GM19238 (cell line): ENCODE data around the gene PIGW.

ENCODE experiments used
- DNase-seq: peaks from one replicate; pipeline ENCODE4 v3.0.0; 2011; ENCODE audit warnings: low spot score; ENCODE audit not compliant: insufficient read length

PIGW gene, protein sequence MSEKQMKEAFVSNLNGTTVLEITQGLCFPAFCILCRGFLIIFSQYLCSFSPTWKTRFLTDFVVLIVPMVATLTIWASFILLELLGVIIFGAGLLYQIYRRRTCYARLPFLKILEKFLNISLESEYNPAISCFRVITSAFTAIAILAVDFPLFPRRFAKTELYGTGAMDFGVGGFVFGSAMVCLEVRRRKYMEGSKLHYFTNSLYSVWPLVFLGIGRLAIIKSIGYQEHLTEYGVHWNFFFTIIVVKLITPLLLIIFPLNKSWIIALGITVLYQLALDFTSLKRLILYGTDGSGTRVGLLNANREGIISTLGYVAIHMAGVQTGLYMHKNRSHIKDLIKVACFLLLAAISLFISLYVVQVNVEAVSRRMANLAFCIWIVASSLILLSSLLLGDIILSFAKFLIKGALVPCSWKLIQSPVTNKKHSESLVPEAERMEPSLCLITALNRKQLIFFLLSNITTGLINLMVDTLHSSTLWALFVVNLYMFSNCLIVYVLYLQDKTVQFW

DNA sequence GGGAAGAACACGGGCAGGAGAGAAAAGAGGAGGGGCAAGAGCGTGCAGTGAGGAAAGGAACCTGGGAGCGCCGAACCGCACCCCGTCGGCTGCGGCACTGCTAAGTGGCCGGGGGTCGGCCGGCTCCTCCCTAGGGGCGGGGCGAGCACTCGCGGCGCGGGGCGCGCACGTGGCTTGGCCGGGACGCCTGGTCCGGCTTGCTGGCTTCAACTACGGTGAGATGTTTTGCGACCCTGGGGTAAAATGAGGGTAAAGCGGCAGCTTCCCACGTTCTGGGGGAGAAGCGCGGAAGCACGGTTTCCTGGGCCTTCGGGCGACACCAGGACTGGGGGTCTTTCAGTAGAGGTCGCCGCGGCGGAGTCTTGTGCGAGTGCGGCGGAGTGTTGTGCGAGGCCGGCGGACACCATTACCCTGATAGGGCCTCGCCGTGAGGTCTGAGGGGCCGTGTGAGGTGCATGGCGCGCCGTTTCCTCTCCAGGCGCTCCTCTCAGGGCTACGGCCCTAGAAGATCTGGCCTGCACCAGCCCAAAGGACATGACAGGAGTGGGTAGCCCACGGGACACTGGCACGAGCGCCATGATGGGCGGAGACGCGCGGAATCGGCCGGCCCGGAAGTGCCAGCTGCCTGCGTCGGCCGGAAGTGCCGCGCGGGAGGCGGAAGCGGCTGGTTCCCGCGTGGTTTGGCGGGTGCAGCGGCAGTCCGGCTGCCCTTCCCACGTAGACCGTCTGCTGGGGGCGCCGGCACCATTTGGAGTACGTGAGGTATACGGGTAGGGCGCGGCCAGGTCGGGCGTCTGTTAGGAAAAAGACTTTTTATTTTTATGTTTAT lies at the start of gene PIGW, which contains the start of gene MYO19:
PIGW (plus strand) TSS at position 148 of the 829 bp plus-strand sequence. CDS start 2,115 bp downstream, outside the sequence.
MYO19 (minus strand) TSS at position 29 of the 829 bp plus-strand sequence. CDS start 2,330 bp downstream, outside the sequence.
- DNase-seq: peak; percentile 86

- DNase-seq: no peak
Observed at GRCh38 chr17:36485027-36485426, 49.8 kb upstream of the PIGW start.

DNA sequence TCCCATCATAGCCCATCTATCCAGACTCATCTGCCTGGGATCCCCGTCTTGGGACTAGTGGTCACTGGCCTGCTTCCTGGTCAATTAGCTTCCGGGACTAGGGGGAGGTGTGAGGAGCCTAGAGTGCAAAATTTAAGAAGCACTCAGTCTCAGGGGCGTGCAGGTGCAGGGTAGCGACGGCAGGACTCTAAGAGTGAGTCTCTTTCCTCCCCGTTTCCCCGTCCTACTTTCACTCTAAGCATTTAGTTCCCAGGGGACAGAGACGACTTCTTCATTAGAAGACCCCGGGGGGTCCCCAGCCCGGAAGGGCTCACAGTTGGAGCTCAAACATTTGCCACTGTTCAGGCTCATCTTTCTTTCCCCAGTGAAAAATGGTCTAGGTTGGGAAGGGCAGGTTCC lies 49.0 kb upstream of the PIGW start:
- peak; percentile 34 for DNase-seq

- peak; percentile 92 for DNase-seq
Observed at GRCh38 chr17:36486204-36487194, 48.3 kb upstream of the PIGW start, which contains the start of gene ZNHIT3. ZNHIT3 (plus strand) TSS chr17:36486681; CDS start chr17:36486700, 19 bp downstream.

- no peak for DNase-seq
Observed at GRCh38 chr17:36493956-36494355, 40.8 kb upstream of the PIGW start.

GRCh38 chr17:36494674-36495073 lies 40.1 kb upstream of the PIGW start:
- no peak for DNase-seq

GRCh38 chr17:36495076-36495578 lies 39.7 kb upstream of the PIGW start:
- no peak for DNase-seq

DNA sequence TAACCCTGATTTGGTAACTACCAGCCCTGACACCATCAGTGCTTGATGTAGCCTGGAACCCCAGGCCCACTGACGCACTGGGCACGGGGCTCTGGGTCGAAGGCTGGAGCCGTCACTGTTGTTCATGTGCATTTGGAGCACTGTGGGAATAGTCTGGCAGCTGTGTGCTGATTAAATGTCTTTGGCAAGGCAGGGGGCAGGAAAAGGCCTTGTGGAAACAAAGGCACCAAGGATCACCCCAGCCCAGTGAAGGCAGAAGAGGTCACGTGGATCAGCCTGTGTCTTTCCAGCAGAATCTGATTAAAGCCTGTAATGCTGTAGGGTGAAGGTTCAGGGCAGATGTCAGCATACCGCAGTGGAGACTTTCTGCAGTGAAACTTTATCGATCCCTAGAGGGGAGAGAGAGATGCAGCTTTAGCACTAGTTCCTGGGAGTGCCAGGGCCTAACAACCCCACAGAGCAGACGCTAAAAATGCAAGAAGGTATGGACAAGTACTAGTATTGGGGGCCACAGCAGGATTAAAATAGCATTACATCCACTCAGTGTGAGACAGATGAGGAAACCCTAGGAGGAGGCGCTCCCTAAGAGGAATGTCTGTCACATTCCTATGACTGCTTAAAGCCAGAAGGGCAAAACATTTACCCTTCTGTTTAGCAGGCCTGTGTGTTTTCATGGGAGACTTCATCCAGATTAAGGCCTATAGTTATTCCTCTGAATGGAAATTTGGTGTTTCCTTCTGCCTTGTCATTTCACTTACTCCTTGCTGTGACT lies 38.6 kb upstream of the PIGW start:
- DNase-seq: no peak

- no peak for DNase-seq
Observed at GRCh38 chr17:36498155-36498554, 36.6 kb upstream of the PIGW start.

DNA sequence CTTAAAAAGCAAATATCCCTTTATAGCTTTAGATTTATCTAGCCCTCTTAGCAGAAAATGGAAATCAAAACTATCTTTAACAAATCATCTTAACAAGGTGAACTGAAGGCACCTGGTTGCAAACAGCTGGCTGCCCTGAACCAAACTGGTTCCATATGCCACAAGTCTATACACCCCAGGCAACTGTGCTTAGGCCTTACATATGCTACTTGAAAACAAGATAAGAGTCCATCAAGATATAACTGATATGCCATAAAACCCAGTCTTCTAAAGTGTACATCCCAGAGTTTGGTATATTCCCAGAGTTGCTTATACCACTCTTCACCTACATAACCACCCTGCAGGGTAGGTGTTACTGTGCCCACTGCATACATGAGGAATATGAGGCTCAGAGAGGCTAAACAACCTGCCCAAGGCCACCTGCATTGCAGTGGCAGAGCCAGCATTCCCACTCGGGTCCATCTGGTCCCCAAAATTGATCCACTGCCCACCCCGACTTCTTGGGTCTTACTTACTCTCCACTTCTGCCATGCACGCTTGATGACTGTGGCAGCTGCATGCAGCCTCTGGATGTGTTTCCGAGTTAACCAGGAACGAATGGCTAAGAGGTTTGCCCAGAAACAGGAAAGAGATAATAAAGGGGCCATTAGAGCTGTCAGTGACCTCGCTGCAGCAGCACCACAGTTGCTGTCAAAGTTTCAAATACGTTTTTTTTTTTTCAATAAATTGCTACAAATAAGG lies 36.1 kb upstream of the PIGW start:
- no peak for DNase-seq

- DNase-seq: no peak
Observed at GRCh38 chr17:36500745-36501225, 34.0 kb upstream of the PIGW start.

GRCh38 chr17:36501351-36501750 lies 33.4 kb upstream of the PIGW start:
- no peak for DNase-seq

DNA sequence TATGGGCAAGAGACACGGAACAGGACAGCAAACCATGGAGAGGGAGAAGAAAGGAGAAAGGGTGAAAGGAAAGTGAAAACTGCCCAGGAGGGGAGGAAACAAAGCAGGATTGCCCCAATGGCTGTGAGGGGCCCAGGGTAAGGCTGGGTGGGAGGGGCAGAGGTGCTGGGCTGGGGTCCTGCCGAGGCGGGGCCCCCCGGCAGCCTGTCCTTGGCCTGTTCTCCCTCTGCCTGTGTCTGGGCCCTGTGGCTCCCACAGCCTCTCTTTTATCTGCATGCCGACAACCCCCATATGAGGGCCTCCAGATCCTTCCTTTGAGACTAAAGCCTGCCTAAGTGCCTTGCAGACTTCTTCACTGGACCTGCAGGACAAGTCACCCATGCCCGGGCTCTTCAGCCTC lies 32.8 kb upstream of the PIGW start:
- no peak for DNase-seq

GRCh38 chr17:36503456-36504155 lies 31.2 kb upstream of the PIGW start:
- no peak for DNase-seq

DNA sequence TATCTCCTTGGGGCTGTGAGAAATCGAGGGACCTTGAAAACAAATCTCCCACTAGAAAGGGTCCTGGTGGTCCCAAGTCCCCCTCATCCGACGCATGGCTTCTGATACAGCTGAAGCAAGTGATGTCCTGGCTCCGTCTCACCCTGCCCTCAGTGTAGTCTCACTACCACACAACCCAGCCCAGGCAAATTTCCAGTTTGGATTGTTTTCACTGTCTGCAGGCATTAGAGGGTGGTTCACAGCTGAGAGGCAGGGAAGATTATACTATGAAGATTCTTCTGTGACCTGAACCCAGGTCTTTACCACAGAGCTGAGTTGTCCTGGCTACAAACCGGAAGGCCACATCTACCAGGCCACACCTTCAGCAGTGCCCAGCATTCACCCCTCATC lies 30.6 kb upstream of the PIGW start:
- no peak for DNase-seq

DNA sequence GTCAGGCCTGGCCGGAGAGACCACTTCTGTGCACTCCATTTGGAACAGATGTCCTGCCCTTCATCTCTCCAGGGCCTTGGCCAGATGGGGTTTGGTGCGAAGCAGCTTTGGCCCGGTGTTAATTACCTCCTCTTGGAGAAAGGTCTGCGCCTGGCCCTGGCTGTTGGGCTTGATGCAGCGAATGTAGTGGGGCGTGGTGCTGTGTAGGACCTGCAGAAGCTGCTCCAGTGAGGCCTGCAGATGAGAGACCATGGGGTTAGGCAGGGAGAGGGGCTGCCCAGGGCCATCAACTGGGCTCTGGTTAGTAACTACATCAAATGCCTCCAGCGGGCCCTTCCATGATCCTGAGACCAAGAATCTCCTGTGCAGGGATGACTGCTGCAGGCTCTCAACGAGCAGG lies 29.6 kb upstream of the PIGW start:
- DNase-seq: no peak

- DNase-seq: no peak
Observed at GRCh38 chr17:36506249-36506826, 28.4 kb upstream of the PIGW start.

DNA sequence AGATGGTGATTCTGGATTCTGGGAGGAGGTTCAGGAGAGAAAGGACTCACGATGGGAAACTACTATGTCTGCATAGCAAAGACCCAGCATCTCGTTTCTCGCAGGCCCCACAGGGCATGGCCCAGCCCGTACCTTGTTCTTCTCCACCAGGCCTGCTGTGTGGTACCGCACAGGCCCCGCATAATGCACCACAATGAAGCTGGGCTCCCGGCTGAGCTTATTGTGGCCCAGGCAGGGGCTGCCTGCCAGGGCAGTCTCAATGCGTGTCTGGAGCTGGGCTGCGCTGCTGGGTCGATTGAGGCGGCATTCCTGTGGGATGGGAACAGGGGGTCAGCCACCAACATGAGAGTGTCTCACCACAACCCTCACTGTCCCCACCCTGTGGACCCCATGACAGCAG lies 28.0 kb upstream of the PIGW start:
- DNase-seq: no peak
